NB4 (cell line): ENCODE measurements around the gene TYW1.

Source experiments
- DNase-seq: peaks from one replicate; pipeline ENCODE4 v3.0.0; 2010; ENCODE audit warnings: low read depth
- H3K4me3 ChIP-seq: one replicate; pipeline ENCODE4 v1.5.1; 2011; ENCODE audit warnings: mild to moderate bottlenecking, low read depth, low read length, moderate library complexity
- MAX ChIP-seq: IDR thresholded peaks from 2 replicates; pipeline ENCODE4 v1.6.1; 2011; ENCODE audit warnings: low read depth, low read length
- MYC ChIP-seq: IDR thresholded peaks from 2 replicates; pipeline ENCODE4 v1.6.1; 2011; ENCODE audit warnings: low read depth, low read length
- POLR2A ChIP-seq: IDR thresholded peaks from 2 replicates; pipeline ENCODE4 v1.6.1; 2011; ENCODE audit warnings: mild to moderate bottlenecking; ENCODE audit not compliant: insufficient read length; ENCODE audit errors: extremely low read depth
- TF ChIP-seq, protein P1 (sequence below): IDR thresholded peaks from one replicate; pipeline ENCODE4 v1.5.1; 2012; ENCODE audit warnings: low read depth, low read length

The TYW1 gene

DNA sequence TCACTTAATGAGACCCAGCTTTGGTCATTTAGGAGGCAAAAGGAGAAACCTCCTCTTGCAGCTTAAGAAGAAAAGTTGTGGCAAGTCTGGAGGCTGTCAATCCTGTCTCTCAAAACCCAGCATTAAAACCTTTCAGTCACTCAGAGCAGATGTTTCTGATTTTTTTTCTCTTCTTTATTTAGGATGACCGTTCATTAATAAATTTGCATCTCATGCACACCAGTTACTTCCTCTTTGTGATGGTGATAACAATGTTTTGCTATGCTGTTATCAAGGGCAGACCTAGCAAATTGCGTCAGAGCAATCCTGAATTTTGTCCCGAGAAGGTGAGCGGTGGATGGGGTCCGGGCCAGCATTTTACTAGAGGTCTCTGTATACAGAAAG lies 43.6 kb upstream of the TYW1 start:
- no peak for DNase-seq
- TF ChIP-seq, protein P1, sequence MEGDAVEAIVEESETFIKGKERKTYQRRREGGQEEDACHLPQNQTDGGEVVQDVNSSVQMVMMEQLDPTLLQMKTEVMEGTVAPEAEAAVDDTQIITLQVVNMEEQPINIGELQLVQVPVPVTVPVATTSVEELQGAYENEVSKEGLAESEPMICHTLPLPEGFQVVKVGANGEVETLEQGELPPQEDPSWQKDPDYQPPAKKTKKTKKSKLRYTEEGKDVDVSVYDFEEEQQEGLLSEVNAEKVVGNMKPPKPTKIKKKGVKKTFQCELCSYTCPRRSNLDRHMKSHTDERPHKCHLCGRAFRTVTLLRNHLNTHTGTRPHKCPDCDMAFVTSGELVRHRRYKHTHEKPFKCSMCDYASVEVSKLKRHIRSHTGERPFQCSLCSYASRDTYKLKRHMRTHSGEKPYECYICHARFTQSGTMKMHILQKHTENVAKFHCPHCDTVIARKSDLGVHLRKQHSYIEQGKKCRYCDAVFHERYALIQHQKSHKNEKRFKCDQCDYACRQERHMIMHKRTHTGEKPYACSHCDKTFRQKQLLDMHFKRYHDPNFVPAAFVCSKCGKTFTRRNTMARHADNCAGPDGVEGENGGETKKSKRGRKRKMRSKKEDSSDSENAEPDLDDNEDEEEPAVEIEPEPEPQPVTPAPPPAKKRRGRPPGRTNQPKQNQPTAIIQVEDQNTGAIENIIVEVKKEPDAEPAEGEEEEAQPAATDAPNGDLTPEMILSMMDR = no peak
- TF ChIP-seq POLR2A = no peak
- no peak for TF ChIP-seq MYC
- no peak for TF ChIP-seq MAX
- no peak overlapping the region for H3K4me3 ChIP-seq

GRCh38 chr7:66957595-66958290 lies 38.9 kb upstream of the TYW1 start:
- TF ChIP-seq, protein P1 = no peak
- TF ChIP-seq MYC (no peak), MAX (no peak), POLR2A (no peak)
- no peak for DNase-seq

GRCh38 chr7:66958538-66959350 lies 37.9 kb upstream of the TYW1 start:
- no peak overlapping the region for H3K4me3 ChIP-seq
- DNase-seq = no peak
- TF ChIP-seq MYC = no peak
- TF ChIP-seq, protein P1 = no peak
- no peak for TF ChIP-seq POLR2A
- TF ChIP-seq MAX = no peak

More at GRCh38 chr7:66957595-66958290, 38.9 kb upstream of the TYW1 start:
- H3K4me3 ChIP-seq = no peak overlapping the region

DNA sequence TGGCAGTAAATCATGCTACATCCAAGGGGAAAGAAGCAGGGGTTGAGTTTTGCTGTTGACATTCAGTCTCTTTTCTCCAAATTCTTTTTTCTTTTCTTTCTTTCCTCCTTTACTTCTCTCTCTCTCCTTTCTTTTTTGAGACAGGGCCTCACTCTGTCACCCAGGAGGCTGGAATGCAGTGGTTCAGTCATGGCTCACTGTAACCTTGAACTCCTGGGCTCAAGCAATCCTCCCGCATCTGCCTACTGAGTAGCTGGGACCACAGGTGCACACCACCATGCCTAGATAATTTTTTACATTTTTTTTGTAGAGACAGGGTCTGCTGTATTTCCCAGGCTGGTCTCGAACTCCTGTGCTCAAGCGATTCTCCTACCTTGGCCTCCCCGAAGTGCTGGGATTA lies 36.4 kb upstream of the TYW1 start:
- TF ChIP-seq MAX = no peak
- no peak for DNase-seq
- no peak overlapping the region for H3K4me3 ChIP-seq

DNA sequence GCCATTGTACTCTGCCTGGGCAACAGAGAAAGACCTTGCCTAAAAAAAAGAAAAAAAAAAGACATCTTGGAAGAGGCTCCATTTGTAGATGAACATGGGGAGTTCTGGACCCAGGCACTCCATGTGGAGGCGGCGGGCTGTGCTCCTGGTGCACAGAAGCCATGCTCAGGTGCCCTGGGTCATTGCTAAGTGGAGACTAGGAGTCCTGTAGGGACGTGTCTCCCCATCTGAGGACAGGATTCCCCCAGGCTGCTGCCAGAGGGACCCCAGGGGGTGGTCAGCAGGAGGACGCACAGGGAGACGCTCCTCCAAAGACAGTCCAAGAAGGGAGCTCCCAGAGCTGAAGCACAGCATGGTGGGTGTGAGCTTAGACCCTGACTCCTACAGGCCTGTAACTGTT lies 35.5 kb upstream of the TYW1 start:
- DNase-seq = no peak
- TF ChIP-seq, protein P1 = no peak
- TF ChIP-seq MYC (no peak), POLR2A (no peak), MAX (no peak)
- H3K4me3 ChIP-seq = no peak overlapping the region

DNA sequence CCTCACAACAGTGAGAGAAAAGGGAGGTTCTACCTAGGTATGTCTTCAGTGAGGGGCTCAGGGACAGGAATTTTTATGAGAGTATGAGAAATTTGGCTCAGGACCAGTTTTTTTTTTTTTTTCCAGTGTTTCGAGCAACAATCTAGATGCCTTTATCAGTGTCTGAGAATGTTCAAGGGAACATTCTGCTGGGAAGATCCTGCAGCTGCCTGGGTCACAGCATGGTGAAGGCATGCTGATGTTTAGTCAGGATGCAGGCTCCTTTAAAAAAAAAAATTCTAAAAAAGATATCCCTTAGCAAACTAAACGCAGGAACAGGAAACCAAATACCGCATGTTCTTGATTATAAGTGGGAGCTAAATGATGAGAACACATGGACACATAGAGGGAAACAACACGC lies 32.2 kb upstream of the TYW1 start:
- no peak for TF ChIP-seq MYC
- no peak for TF ChIP-seq MAX
- TF ChIP-seq, protein P1 = no peak
- TF ChIP-seq POLR2A = no peak
- DNase-seq = no peak
- no peak overlapping the region for H3K4me3 ChIP-seq
